Measurements from ENCODE around the gene EGFLAM. TPM values are rescaled to one million over a fixed set of nuclear protein-coding genes. Genes with fewer than 3 reads are reported as not detected.

The EGFLAM gene
- total and polyA plus RNA-seq, 2 experiments from 2014 or later = 0.24 to 1.9 TPM

DNA sequence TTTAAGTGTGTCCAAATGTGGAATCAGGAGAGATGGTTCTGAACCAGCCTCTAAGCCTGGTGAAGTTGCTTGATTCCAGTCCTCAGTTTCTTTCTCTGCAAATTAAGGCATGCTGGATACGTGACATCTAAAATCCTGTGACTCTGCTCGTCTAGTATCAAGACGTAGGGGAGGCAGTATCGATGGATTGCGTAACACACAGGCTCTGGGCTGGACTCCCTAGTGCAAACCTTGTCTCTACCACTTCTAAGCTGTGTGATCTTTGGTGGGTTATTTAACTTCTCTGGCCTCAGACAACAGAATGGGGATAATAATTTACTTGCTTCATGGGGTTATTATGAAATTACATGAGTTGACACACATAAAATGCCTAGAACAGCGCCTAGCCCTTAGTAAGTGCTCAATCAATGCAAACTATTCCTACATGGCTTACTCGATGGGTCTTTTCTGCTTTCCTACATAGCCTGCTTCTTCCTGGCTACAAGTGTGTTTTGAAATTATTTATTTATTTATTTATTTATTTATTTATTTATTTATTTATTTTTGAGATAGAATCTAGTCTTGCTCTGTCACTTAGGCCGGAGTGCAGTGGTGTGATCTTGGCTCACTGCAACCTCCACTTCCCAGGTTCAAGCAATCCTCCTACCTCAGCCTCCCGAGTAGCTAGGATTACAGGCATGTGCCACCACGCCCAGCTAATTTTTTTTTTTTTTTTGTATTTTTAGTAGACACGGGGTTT lies 102.1 kb downstream of the EGFLAM start:
- Histone ChIP-seq H3K36me3 (ENCODE audit: insufficient read depth) (no peaks in the 10 kb centered on the region), H2AFZ (no peak overlapping the region), H4K20me1 (replicated peaks; ENCODE audit: insufficient read depth) (no peaks in the 10 kb centered on the region), H3K27me3 (ENCODE audit: insufficient read depth) (no peaks in the 10 kb centered on the region), H3K4me2 (no peak overlapping the region), H3K4me3 (no peak overlapping the region), H3K27ac (ENCODE audit: low read depth) (no peak overlapping the region), H3K9me2 (ENCODE audit: insufficient read depth) (peaks cover 14% of the 10 kb centered on the region; the same call in 1 of the 2 replicates), H3K79me2 (replicated peaks; ENCODE audit: insufficient read depth) (no peaks in the 10 kb centered on the region), H3F3A (replicated peaks; ENCODE audit: low read depth) (no peaks in the 10 kb centered on the region), H3K4me1 (ENCODE audit: insufficient read depth) (no peaks in the 10 kb centered on the region)
- Mint-ChIP-seq H3K9me3 (no peaks in the 10 kb centered on the region), H3K4me3 (no peak overlapping the region), H3K27ac (no peak overlapping the region), H3K27me3 (ENCODE audit: insufficient read depth, low read depth, poor library complexity) (no peaks in the 10 kb centered on the region), H3K36me3 (ENCODE audit: low read depth) (no peaks in the 10 kb centered on the region), H3K4me1 (no peaks in the 10 kb centered on the region)
- DNase-seq (ENCODE audit: low spot score) (no peak), ATAC-seq (no peak)
- TF ChIP-seq ZNF331 (CRISPR knock-in tag; IDR thresholded peaks at IDR 0.05; ENCODE audit: low read depth) (no peak), EZH2phosphoT487 (IDR thresholded peaks at IDR 0.05; ENCODE audit: unreplicated experiment) (no peak), JUNB (IDR thresholded peaks at IDR 0.05; ENCODE audit: unreplicated experiment) (no peak)
- TF ChIP-seq, protein P1, sequence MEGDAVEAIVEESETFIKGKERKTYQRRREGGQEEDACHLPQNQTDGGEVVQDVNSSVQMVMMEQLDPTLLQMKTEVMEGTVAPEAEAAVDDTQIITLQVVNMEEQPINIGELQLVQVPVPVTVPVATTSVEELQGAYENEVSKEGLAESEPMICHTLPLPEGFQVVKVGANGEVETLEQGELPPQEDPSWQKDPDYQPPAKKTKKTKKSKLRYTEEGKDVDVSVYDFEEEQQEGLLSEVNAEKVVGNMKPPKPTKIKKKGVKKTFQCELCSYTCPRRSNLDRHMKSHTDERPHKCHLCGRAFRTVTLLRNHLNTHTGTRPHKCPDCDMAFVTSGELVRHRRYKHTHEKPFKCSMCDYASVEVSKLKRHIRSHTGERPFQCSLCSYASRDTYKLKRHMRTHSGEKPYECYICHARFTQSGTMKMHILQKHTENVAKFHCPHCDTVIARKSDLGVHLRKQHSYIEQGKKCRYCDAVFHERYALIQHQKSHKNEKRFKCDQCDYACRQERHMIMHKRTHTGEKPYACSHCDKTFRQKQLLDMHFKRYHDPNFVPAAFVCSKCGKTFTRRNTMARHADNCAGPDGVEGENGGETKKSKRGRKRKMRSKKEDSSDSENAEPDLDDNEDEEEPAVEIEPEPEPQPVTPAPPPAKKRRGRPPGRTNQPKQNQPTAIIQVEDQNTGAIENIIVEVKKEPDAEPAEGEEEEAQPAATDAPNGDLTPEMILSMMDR (conservative IDR thresholded peaks at IDR 0.05; ENCODE audit: low read depth in 2 of 2) = no peak

DNA sequence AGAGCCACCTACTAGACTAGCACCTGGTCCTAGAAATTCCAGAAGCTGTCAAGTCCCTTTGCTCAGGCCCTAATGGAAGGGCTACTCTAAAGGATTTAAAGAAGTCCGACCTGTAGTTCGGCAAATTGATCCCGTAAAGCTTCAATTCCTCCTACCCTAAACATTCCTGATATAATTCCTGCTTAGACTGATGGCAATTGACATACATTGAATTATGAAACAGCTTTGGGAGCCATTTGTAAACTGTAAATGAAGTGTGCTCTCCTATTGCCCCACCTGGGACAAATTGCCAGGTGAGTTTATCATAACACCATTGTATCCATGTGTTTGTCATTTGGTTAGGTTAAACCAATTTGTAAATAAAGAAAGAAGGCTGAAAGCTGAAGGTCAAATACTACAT lies 104.4 kb downstream of the EGFLAM start:
- H3K4me2 ChIP-seq = no peak overlapping the region
- no peaks in the 10 kb centered on the region for H3K36me3 Mint-ChIP-seq (ENCODE audit: low read depth)
- no peaks in the 10 kb centered on the region for H4K20me1 ChIP-seq (replicated peaks; ENCODE audit: insufficient read depth)
- DNase-seq (ENCODE audit: low spot score) (no peak), ATAC-seq (no peak)
- H3K4me3 Mint-ChIP-seq = no peak overlapping the region
- no peaks in the 10 kb centered on the region for H3K27me3 ChIP-seq (ENCODE audit: insufficient read depth)
- H3F3A ChIP-seq (replicated peaks; ENCODE audit: low read depth) = no peaks in the 10 kb centered on the region
- no peak overlapping the region for H3K27ac ChIP-seq (ENCODE audit: low read depth)
- no peak overlapping the region for H3K4me3 ChIP-seq
- H3K9me2 ChIP-seq (ENCODE audit: insufficient read depth) = peaks cover 16% of the 10 kb centered on the region; the same call in 1 of the 2 replicates
- no peak overlapping the region for H2AFZ ChIP-seq
- no peaks in the 10 kb centered on the region for H3K9me3 Mint-ChIP-seq
- no peak overlapping the region for H3K27ac Mint-ChIP-seq
- H3K4me1 ChIP-seq (ENCODE audit: insufficient read depth) = no peaks in the 10 kb centered on the region
- H3K79me2 ChIP-seq (replicated peaks; ENCODE audit: insufficient read depth) = no peaks in the 10 kb centered on the region
- peaks cover 2% of the 10 kb centered on the region; the same call in 1 of the 3 replicates for H3K4me1 Mint-ChIP-seq
- H3K27me3 Mint-ChIP-seq (ENCODE audit: insufficient read depth, low read depth, poor library complexity) = no peaks in the 10 kb centered on the region
- H3K36me3 ChIP-seq (ENCODE audit: insufficient read depth) = no peaks in the 10 kb centered on the region
- TF ChIP-seq CREB1 (CRISPR knock-in tag; IDR thresholded peaks at IDR 0.05; ENCODE audit: low read depth) (no peak), EZH2phosphoT487 (IDR thresholded peaks at IDR 0.05; ENCODE audit: unreplicated experiment) (no peak), ZNF114 (CRISPR knock-in tag; IDR thresholded peaks at IDR 0.05) (no peak), POLR2AphosphoS5 (IDR thresholded peaks at IDR 0.05; ENCODE audit: low read depth) (no peak), JUNB (IDR thresholded peaks at IDR 0.05; ENCODE audit: unreplicated experiment) (no peak), ZNF331 (CRISPR knock-in tag; IDR thresholded peaks at IDR 0.05; ENCODE audit: low read depth) (no peak), STAT1 (IDR thresholded peaks at IDR 0.05; ENCODE audit: unreplicated experiment) (no peak), EZH2 (IDR thresholded peaks at IDR 0.05; ENCODE audit: low read depth, unreplicated experiment) (no peak), NANOG (IDR thresholded peaks at IDR 0.05; ENCODE audit: borderline replicate concordance) (no peak)
- TF ChIP-seq, protein P2, sequence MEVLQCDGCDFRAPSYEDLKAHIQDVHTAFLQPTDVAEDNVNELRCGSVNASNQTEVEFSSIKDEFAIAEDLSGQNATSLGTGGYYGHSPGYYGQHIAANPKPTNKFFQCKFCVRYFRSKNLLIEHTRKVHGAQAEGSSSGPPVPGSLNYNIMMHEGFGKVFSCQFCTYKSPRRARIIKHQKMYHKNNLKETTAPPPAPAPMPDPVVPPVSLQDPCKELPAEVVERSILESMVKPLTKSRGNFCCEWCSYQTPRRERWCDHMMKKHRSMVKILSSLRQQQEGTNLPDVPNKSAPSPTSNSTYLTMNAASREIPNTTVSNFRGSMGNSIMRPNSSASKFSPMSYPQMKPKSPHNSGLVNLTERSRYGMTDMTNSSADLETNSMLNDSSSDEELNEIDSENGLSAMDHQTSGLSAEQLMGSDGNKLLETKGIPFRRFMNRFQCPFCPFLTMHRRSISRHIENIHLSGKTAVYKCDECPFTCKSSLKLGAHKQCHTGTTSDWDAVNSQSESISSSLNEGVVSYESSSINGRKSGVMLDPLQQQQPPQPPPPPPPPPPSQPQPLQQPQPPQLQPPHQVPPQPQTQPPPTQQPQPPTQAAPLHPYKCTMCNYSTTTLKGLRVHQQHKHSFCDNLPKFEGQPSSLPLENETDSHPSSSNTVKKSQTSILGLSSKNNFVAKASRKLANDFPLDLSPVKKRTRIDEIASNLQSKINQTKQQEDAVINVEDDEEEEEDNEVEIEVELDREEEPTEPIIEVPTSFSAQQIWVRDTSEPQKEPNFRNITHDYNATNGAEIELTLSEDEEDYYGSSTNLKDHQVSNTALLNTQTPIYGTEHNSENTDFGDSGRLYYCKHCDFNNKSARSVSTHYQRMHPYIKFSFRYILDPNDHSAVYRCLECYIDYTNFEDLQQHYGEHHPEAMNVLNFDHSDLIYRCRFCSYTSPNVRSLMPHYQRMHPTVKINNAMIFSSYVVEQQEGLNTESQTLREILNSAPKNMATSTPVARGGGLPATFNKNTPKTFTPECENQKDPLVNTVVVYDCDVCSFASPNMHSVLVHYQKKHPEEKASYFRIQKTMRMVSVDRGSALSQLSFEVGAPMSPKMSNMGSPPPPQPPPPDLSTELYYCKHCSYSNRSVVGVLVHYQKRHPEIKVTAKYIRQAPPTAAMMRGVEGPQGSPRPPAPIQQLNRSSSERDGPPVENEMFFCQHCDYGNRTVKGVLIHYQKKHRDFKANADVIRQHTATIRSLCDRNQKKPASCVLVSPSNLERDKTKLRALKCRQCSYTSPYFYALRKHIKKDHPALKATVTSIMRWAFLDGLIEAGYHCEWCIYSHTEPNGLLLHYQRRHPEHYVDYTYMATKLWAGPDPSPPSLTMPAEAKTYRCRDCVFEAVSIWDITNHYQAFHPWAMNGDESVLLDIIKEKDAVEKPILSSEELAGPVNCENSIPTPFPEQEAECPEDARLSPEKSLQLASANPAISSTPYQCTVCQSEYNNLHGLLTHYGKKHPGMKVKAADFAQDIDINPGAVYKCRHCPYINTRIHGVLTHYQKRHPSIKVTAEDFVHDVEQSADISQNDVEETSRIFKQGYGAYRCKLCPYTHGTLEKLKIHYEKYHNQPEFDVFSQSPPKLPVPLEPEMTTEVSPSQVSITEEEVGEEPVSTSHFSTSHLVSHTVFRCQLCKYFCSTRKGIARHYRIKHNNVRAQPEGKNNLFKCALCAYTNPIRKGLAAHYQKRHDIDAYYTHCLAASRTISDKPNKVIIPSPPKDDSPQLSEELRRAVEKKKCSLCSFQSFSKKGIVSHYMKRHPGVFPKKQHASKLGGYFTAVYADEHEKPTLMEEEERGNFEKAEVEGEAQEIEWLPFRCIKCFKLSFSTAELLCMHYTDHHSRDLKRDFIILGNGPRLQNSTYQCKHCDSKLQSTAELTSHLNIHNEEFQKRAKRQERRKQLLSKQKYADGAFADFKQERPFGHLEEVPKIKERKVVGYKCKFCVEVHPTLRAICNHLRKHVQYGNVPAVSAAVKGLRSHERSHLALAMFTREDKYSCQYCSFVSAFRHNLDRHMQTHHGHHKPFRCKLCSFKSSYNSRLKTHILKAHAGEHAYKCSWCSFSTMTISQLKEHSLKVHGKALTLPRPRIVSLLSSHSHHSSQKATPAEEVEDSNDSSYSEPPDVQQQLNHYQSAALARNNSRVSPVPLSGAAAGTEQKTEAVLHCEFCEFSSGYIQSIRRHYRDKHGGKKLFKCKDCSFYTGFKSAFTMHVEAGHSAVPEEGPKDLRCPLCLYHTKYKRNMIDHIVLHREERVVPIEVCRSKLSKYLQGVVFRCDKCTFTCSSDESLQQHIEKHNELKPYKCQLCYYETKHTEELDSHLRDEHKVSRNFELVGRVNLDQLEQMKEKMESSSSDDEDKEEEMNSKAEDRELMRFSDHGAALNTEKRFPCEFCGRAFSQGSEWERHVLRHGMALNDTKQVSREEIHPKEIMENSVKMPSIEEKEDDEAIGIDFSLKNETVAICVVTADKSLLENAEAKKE (CRISPR knock-in tag; IDR thresholded peaks at IDR 0.05) = no peak
- TF ChIP-seq, protein P1 (conservative IDR thresholded peaks at IDR 0.05; ENCODE audit: low read depth in 2 of 2) = no peak

All from GM23338 (cell line).